HCT116 (cell line): ENCODE results near the gene RPN1. TPM values are rescaled to one million over a fixed set of nuclear protein-coding genes. Genes with fewer than 3 reads are reported as not detected.
"Not testable (repeated sequence)": the region's sequence is repeated elsewhere in the genome, so short reads cannot be mapped to it uniquely, and the experiment has no call there.

Experiments used
- ATAC-seq: fragments of 200-7000 bp; cut with Tn5 transposase; 2 replicates; pipeline ENCODE4 v1.9.1; 2020; ENCODE audit warnings: mild to moderate bottlenecking, moderate library complexity
- BruUV-seq: library from RNA; stranded (reverse); fragments of 400-500 nt; replicated peaks from 2 replicates; lab custom pipeline; 2021; lab: Mats Ljungman, UMichigan
- CTCF ChIA-PET: fragments of 300-600 bp; sonication (Branson Sonifier 250); formaldehyde crosslinking; loops from one replicate; lab custom pipeline; 2021; ENCODE audit warnings: antibody characterized with exemption; lab: Charles Lee
- POLR2A ChIA-PET: fragments of 300-600, 350-600 bp; sonication (Branson Sonifier 250); formaldehyde crosslinking; loops from one replicate; lab custom pipeline; 2021; ENCODE audit warnings: antibody characterized with exemption; lab: Charles Lee
- RAD21 ChIA-PET, 2 experiments: fragments of 300-600 bp; sonication (Branson Sonifier 250); formaldehyde crosslinking; loops; one replicate each; lab custom pipeline; 2023; ENCODE audit warnings: low total read pairs in 2 of 2; ENCODE audit not compliant: uncharacterized antibody in 2 of 2, unreplicated experiment in 2 of 2, low non-redundant PET in 1 of 2; lab: Charles Lee
- DNase-seq: peaks from one replicate; pipeline ENCODE4 v3.0.0-alpha.2; 2010; ENCODE audit warnings: low read depth, low spot score
- H2AFZ ChIP-seq: fragments of 200-600 bp; shearing (Covaris generic), sonication (generic); 2 replicates; pipeline ENCODE4 v1.6.1; 2017; ENCODE audit warnings: low read depth, mixed run types, mixed read lengths, antibody characterized with exemption, low read length; ENCODE audit not compliant: poor library complexity, severe bottlenecking
- H3K27ac ChIP-seq: 2 replicates; pipeline ENCODE4 v1.5.1; 2012; ENCODE audit warnings: low read depth, low read length
- H3K27me3 ChIP-seq: fragments of 200-600 bp; sonication (generic); 2 replicates; pipeline ENCODE4 v1.6.1; 2016; ENCODE audit warnings: mixed run types, low read length, mixed read lengths; ENCODE audit not compliant: insufficient read depth
- H3K36me3 ChIP-seq, 2 experiments: fragments of 200-500 bp in 1 of 2; fragments of 200-600 bp in 1 of 2; sonication (Bioruptor generic) in 1 of 2; sonication (generic) in 1 of 2; 2 replicates each; pipeline versions ENCODE4 v1.5.1 to v1.6.1; 2014 to 2016; ENCODE audit warnings: low read length in 2 of 2, inconsistent platforms in 1 of 2, mixed read lengths in 1 of 2, mixed run types in 1 of 2; ENCODE audit not compliant: insufficient read depth in 2 of 2, control insufficient read depth in 1 of 2
- H3K4me1 ChIP-seq, 2 experiments: fragments of 200-600 bp in 1 of 2; sonication (generic) in 1 of 2; 2 replicates each; pipeline versions ENCODE4 v1.5.1 to v1.6.1; 2012 to 2017; ENCODE audit warnings: low read length in 2 of 2, inconsistent platforms in 1 of 2, mild to moderate bottlenecking in 1 of 2, mixed read lengths in 1 of 2, mixed run types in 1 of 2, moderate library complexity in 1 of 2; ENCODE audit not compliant: insufficient read depth in 2 of 2, control insufficient read depth in 1 of 2
- H3K4me2 ChIP-seq: fragments of 200-600 bp; sonication (generic); 2 replicates; pipeline ENCODE4 v1.6.1; 2017; ENCODE audit warnings: mixed run types, low read length, mixed read lengths
- H3K4me3 ChIP-seq, 2 experiments: fragments of 200-600 bp in 1 of 2; sonication (generic) in 1 of 2; replicated peaks in 1 of 2; 2 replicates each; pipeline ENCODE4 v1.5.1; 2011 to 2016; ENCODE audit warnings: low read length in 2 of 2, control low read depth in 1 of 2, low read depth in 1 of 2, mild to moderate bottlenecking in 1 of 2, mixed read lengths in 1 of 2, mixed run types in 1 of 2
- H3K79me2 ChIP-seq: fragments of 200-600 bp; sonication (generic); 2 replicates; pipeline ENCODE4 v1.6.1; 2017; ENCODE audit warnings: mild to moderate bottlenecking, mixed run types, low read length, moderate library complexity, mixed read lengths; ENCODE audit not compliant: insufficient read depth
- H3K9ac ChIP-seq: fragments of 200-600 bp; sonication (generic); 2 replicates; pipeline ENCODE4 v1.6.1; 2016; ENCODE audit warnings: low read length, mixed read lengths
- H3K9me2 ChIP-seq: fragments of 200-600 bp; sonication (generic), shearing (Covaris generic); 2 replicates; pipeline ENCODE4 v1.6.1; 2017; ENCODE audit warnings: mixed run types, mild to moderate bottlenecking, moderate library complexity; ENCODE audit not compliant: insufficient read depth
- H3K9me3 ChIP-seq, 2 experiments: fragments of 200-500 bp in 1 of 2; fragments of 200-600 bp in 1 of 2; sonication (Bioruptor generic) in 1 of 2; sonication (generic) in 1 of 2; 2 replicates each; pipeline ENCODE4 v1.6.1; 2014 to 2017; ENCODE audit warnings: low read length in 2 of 2, mixed read lengths in 2 of 2, inconsistent platforms in 1 of 2, low read depth in 1 of 2, mild to moderate bottlenecking in 1 of 2, mixed run types in 1 of 2, moderate library complexity in 1 of 2; ENCODE audit not compliant: control insufficient read depth in 1 of 2, insufficient read depth in 1 of 2
- H4K20me1 ChIP-seq: fragments of 200-600 bp; sonication (generic), shearing (Covaris generic); 2 replicates; pipeline ENCODE4 v1.6.1; 2017; ENCODE audit warnings: mixed run types, mild to moderate bottlenecking, moderate library complexity; ENCODE audit not compliant: insufficient read depth
- ATF3 ChIP-seq: IDR thresholded peaks from 2 replicates; pipeline ENCODE4 v1.6.1; 2012
- CEBPB ChIP-seq: IDR thresholded peaks from 2 replicates; pipeline ENCODE4 v1.6.1; 2012; ENCODE audit warnings: low read depth
- ELF1 ChIP-seq: IDR thresholded peaks from 2 replicates; pipeline ENCODE4 v1.6.1; 2012; ENCODE audit warnings: low read depth, borderline replicate concordance
- EZH2 ChIP-seq: fragments of 200-600 bp; sonication (generic); IDR thresholded peaks from 2 replicates; pipeline ENCODE4 v1.6.1; 2017; ENCODE audit warnings: antibody characterized with exemption, mixed run types
- EZH2phosphoT487 ChIP-seq: fragments of 200-600 bp; IDR thresholded peaks from 2 replicates; pipeline ENCODE4 v1.6.1; 2018; ENCODE audit warnings: antibody characterized with exemption, borderline replicate concordance
- JUND ChIP-seq: IDR thresholded peaks from 2 replicates; pipeline ENCODE4 v1.6.1; 2012
- RAD21 ChIP-seq: IDR thresholded peaks from 2 replicates; pipeline ENCODE4 v1.6.1; 2012; ENCODE audit warnings: low read depth, mild to moderate bottlenecking
- REST ChIP-seq: IDR thresholded peaks from 2 replicates; pipeline ENCODE4 v1.6.1; 2012; ENCODE audit warnings: low read depth
- SRF ChIP-seq: IDR thresholded peaks from 2 replicates; pipeline ENCODE4 v1.6.1; 2012; ENCODE audit warnings: low read depth
- YY1 ChIP-seq: IDR thresholded peaks from 2 replicates; pipeline ENCODE4 v1.6.1; 2011; ENCODE audit warnings: low read length, low read depth, moderate library complexity, mild to moderate bottlenecking; ENCODE audit not compliant: insufficient replicate concordance; ENCODE audit errors: extremely low read depth
- ZNF274 ChIP-seq: fragments of 200-500 bp; sonication (Bioruptor generic); IDR thresholded peaks from 2 replicates; pipeline ENCODE4 v1.6.1; 2014; ENCODE audit warnings: mild to moderate bottlenecking, low read depth, low read length, inconsistent platforms
- intact Hi-C: fragments of 100-400 bp; cut with micrococcal nuclease; formaldehyde crosslinking; loops from 2 replicates; pipeline ENCODE4 v1.10.0; 2022
- total RNA-seq: library from RNA; stranded (reverse); gene quantifications from one replicate; pipeline ENCODE4 v1.2.1, GENCODE V29; 2021; ENCODE audit not compliant: unreplicated experiment
- TF ChIP-seq, protein P1 (sequence below): IDR thresholded peaks from 2 replicates; pipeline ENCODE4 v1.6.1; 2012

RPN1 gene
- total RNA-seq, 1 experiment from 2014 or later: 218 TPM

GRCh38 chr3:128655531-128655930, 4.9 kb upstream of the RPN1 start:
- ChIA-PET POLR2A (no interaction called here), CTCF (no interaction called here), RAD21 (no interaction called here)
- ATAC-seq (no peak), DNase-seq (no peak)
- Histone ChIP-seq H2AFZ (no peak overlapping the region), H3K79me2 (peaks cover 2% of the 10 kb centered on the region), H3K4me3 (no peak overlapping the region), H3K9me3 (no peaks in the 10 kb centered on the region), H3K27me3 (no peaks in the 10 kb centered on the region), H3K9me2 (no peaks in the 10 kb centered on the region), H3K4me2 (no peak overlapping the region), H3K9ac (no peak overlapping the region), H3K36me3 (no peaks in the 10 kb centered on the region), H3K4me1 (peaks cover 5 to 11% of the 10 kb centered on the region in 2 experiments; a peak in 3 of 4 replicates), H3K27ac (no peak overlapping the region), H4K20me1 (no peaks in the 10 kb centered on the region)
- intact Hi-C loops: no loop called here
- BruUV-seq: no TSS peak
- TF ChIP-seq, protein P1, sequence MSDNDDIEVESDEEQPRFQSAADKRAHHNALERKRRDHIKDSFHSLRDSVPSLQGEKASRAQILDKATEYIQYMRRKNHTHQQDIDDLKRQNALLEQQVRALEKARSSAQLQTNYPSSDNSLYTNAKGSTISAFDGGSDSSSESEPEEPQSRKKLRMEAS: no peak
- TF ChIP-seq RAD21 (no peak), ZNF274 (no peak), ATF3 (no peak), EZH2phosphoT487 (no peak), SRF (no peak), EZH2 (no peak), REST (no peak), YY1 (no peak), JUND (no peak), CEBPB (no peak), ELF1 (no peak)

DNA sequence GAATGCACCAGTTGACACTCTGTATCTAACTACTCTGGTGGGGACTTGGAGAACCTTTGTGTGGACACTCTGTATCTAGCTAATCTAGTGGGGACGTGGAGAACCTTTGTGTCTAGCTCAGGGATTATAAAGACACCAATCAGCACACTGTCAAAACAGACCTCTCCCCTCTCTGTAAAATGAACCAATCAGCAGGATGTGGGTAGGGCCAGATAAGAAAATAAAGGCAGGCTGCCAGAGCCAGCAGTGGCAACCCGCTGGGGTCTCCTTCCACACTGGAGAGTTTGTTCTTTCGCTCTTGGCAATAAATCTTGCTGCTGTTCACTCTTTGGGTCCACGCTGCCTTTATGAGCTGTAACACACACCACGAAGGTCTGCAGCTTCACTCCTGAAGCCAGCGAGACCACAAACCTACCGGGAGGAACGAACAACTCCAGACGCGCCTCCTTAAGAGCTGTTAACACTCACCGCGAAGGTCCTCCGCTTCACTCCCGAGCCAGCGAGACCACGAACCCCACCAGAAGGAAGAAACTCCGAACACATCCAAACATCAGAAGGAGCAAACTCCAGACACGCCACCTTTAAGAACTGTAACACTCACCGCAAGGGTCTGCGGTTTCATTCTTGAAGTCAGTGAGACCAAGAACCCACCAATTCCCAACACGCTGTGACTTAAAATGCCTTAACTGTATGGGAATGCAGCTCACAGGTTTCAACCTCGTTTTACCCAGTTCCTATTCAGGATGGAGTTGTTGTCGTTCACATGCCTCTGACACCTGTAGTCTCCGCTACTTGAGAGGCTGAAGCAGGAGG, 3.6 kb upstream of the RPN1 start:
- H3K4me2 ChIP-seq, H3K4me3 ChIP-seq, H3K9me2 ChIP-seq, H4K20me1 ChIP-seq, ATAC-seq, DNase-seq, BruUV-seq, H3K36me3 ChIP-seq, intact Hi-C loops, H3K9ac ChIP-seq, H3K27me3 ChIP-seq, CTCF ChIA-PET, H3K27ac ChIP-seq, POLR2A ChIA-PET, H2AFZ ChIP-seq, H3K9me3 ChIP-seq: not testable (repeated sequence)
- Histone ChIP-seq H3K79me2 (peaks cover 15% of the 10 kb centered on the region), H3K4me1 (peaks cover 6 to 15% of the 10 kb centered on the region in 2 experiments; a peak in 3 of 4 replicates)
- RAD21 ChIA-PET: interaction anchor here in 1 of 2 experiments (0.7 kb wide), 1 partner anchor 54 kb away, joined by 3 read pairs; no protein-coding TSS in a partner anchor
